ENCODE data around the gene AKAP7.

AKAP7 gene

GRCh38 chr6:131283466-131284175 is 148.4 kb downstream of the AKAP7 start:
- in situ Hi-C loops (cut with MboI; ENCODE audit: low sequenced_read_pairs, unreplicated experiment): no loop called here
- TF ChIP-seq CTCF (IDR thresholded peaks at IDR 0.05; ENCODE audit: borderline replicate concordance, control extremely low read depth, extremely low read depth, insufficient read depth, missing control alignments): no peak
- DNase-seq (ENCODE audit: low spot score): no peak

GRCh38 chr6:131285548-131285947 is 150.3 kb downstream of the AKAP7 start:
- no peak for DNase-seq (ENCODE audit: low spot score)
- TF ChIP-seq CTCF (IDR thresholded peaks at IDR 0.05; ENCODE audit: borderline replicate concordance, control extremely low read depth, extremely low read depth, insufficient read depth, missing control alignments): no peak
- in situ Hi-C loops (cut with MboI; ENCODE audit: low sequenced_read_pairs, unreplicated experiment): no loop called here

- in situ Hi-C loops (cut with MboI; ENCODE audit: low sequenced_read_pairs, unreplicated experiment): no loop called here
- DNase-seq (ENCODE audit: low spot score): no peak
- TF ChIP-seq CTCF (IDR thresholded peaks at IDR 0.05; ENCODE audit: borderline replicate concordance, control extremely low read depth, extremely low read depth, insufficient read depth, missing control alignments): no peak
Measured at GRCh38 chr6:131286469-131287040, 151.3 kb downstream of the AKAP7 start.

GRCh38 chr6:131288214-131288613 is 152.9 kb downstream of the AKAP7 start:
- no peak for TF ChIP-seq CTCF (IDR thresholded peaks at IDR 0.05; ENCODE audit: borderline replicate concordance, control extremely low read depth, extremely low read depth, insufficient read depth, missing control alignments)

GRCh38 chr6:131290955-131291354 is 155.7 kb downstream of the AKAP7 start:
- in situ Hi-C loops (cut with MboI; ENCODE audit: low sequenced_read_pairs, unreplicated experiment): no loop called here
- no peak for DNase-seq (ENCODE audit: low spot score)
- no peak for TF ChIP-seq CTCF (IDR thresholded peaks at IDR 0.05; ENCODE audit: borderline replicate concordance, control extremely low read depth, extremely low read depth, insufficient read depth, missing control alignments)

More at GRCh38 chr6:131288214-131288613, 152.9 kb downstream of the AKAP7 start:
- DNase-seq (ENCODE audit: low spot score): no peak
- in situ Hi-C loops (cut with MboI; ENCODE audit: low sequenced_read_pairs, unreplicated experiment): no loop called here

- in situ Hi-C loops (cut with MboI; ENCODE audit: low sequenced_read_pairs, unreplicated experiment): no loop called here
- no peak for TF ChIP-seq CTCF (IDR thresholded peaks at IDR 0.05; ENCODE audit: borderline replicate concordance, control extremely low read depth, extremely low read depth, insufficient read depth, missing control alignments)
- no peak for DNase-seq (ENCODE audit: low spot score)
Measured at GRCh38 chr6:131292145-131292938, 157.1 kb downstream of the AKAP7 start.
